Panc1 (cell line): ENCODE measurements around the gene GPX3. TPM values are rescaled to one million over a fixed set of nuclear protein-coding genes. Genes with fewer than 3 reads are reported as not detected.

Experiments used
- ATAC-seq: fragments of 200-7000 bp; cut with Tn5 transposase; 2 replicates; pipeline ENCODE4 v1.9.1; 2020; ENCODE audit warnings: mild to moderate bottlenecking, moderate library complexity
- BruUV-seq: library from RNA; stranded (reverse); fragments of 400-500 nt; replicated peaks from 2 replicates; lab custom pipeline; 2021; lab: Mats Ljungman, UMichigan
- CTCF ChIA-PET: fragments of 300-600 bp; sonication (Branson Sonifier 250); formaldehyde crosslinking; loops from one replicate; lab custom pipeline; 2022; ENCODE audit warnings: antibody characterized with exemption; lab: Charles Lee
- POLR2A ChIA-PET: fragments of 300-600 bp; sonication (Branson Sonifier 250); formaldehyde crosslinking; loops from one replicate; lab custom pipeline; 2022; ENCODE audit warnings: antibody characterized with exemption; lab: Charles Lee
- DNase-seq: peaks from one replicate; pipeline ENCODE4 v3.0.0-alpha.2; 2010; ENCODE audit warnings: low read depth, low spot score
- H3K27ac ChIP-seq: 2 replicates; pipeline ENCODE4 v1.5.1; 2011; ENCODE audit warnings: mild to moderate bottlenecking, low read length, inconsistent platforms
- H3K27me3 ChIP-seq: fragments of 200-500 bp; sonication (Bioruptor generic); 2 replicates; pipeline ENCODE4 v1.6.0; 2014; ENCODE audit warnings: low read length, inconsistent platforms; ENCODE audit not compliant: control insufficient read depth, insufficient read depth
- H3K36me3 ChIP-seq: fragments of 200-500 bp; sonication (Bioruptor generic); 2 replicates; pipeline ENCODE4 v1.5.1; 2014; ENCODE audit warnings: inconsistent platforms, mild to moderate bottlenecking, low read length, moderate library complexity; ENCODE audit not compliant: control insufficient read depth, insufficient read depth
- H3K4me1 ChIP-seq: 2 replicates; pipeline ENCODE4 v1.5.1; 2011; ENCODE audit warnings: inconsistent platforms, mild to moderate bottlenecking, low read length, moderate library complexity; ENCODE audit not compliant: control insufficient read depth, insufficient read depth
- H3K4me3 ChIP-seq, 2 experiments: 2 replicates each; pipeline ENCODE4 v1.5.1; 2011 to 2012; ENCODE audit warnings: low read depth in 2 of 2, low read length in 2 of 2, mild to moderate bottlenecking in 2 of 2, inconsistent platforms in 1 of 2, moderate library complexity in 1 of 2
- H3K9me3 ChIP-seq: fragments of 200-500 bp; sonication (Bioruptor generic); 2 replicates; pipeline ENCODE4 v1.5.1; 2014; ENCODE audit warnings: low read depth, mild to moderate bottlenecking, inconsistent platforms, low read length, moderate library complexity; ENCODE audit not compliant: control insufficient read depth, insufficient read depth
- POLR2AphosphoS5 ChIP-seq: IDR thresholded peaks from 2 replicates; pipeline ENCODE4 v1.6.1; 2012; ENCODE audit warnings: mild to moderate bottlenecking, low read depth, low read length, moderate library complexity
- SIN3A ChIP-seq: IDR thresholded peaks from 2 replicates; pipeline ENCODE4 v1.6.1; 2012; ENCODE audit warnings: low read depth, mild to moderate bottlenecking, low read length, moderate library complexity, borderline replicate concordance; ENCODE audit not compliant: insufficient read depth
- TCF7L2 ChIP-seq: IDR thresholded peaks from 2 replicates; pipeline ENCODE4 v1.6.1; 2011; ENCODE audit warnings: mild to moderate bottlenecking, low read depth, low read length, inconsistent platforms
- in situ Hi-C: cut with HindIII; loops from 2 replicates; pipeline ENCODE4 v1.10.0; 2016; ENCODE audit warnings: low sequenced_read_pairs, low pct_unique_long_range_greater_than_20kb
- intact Hi-C: fragments of 100-400 bp; cut with micrococcal nuclease; formaldehyde crosslinking; loops from one replicate; pipeline ENCODE4 v1.10.0; 2022; ENCODE audit not compliant: unreplicated experiment
- total RNA-seq: library from RNA; stranded (reverse); gene quantifications from one replicate; pipeline ENCODE4 v1.2.1, GENCODE V29; 2021; ENCODE audit not compliant: unreplicated experiment
- TF ChIP-seq, protein P1 (sequence below), 2 experiments: IDR thresholded peaks; 2 replicates each; pipeline ENCODE4 v1.6.1; 2011 to 2012; ENCODE audit warnings: low read depth in 2 of 2, control low read depth in 1 of 2, low read length in 1 of 2, mild to moderate bottlenecking in 1 of 2, moderate library complexity in 1 of 2; ENCODE audit not compliant: insufficient read depth in 1 of 2
- TF ChIP-seq, protein P2 (sequence below): fragments of 450-650 bp; IDR thresholded peaks from 2 replicates; pipeline ENCODE4 v1.5.1; 2017; ENCODE audit warnings: mild to moderate bottlenecking

GPX3 gene
- total RNA-seq, 1 experiment from 2014 or later, result 8.5 TPM

DNA sequence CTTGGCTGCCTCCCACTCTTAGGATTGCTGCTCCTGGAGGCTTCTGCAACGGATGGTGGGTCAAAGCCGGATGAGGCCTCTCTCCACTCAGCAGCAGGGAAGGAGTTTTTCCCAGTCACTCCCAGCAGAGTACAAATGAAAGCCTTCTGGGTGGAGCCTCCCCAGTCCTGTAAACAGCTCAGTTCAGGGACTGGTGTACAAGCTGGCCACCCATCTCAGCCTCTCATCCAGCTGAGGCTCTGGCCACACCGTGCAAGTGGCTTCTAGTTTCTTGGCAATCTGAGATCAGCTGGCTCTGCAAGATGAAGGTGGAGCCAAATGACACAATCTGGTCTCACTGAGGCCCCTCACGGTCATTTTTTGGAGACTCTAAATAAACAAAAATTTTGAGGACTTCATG lies 10.0 kb downstream of the GPX3 start:
- no peak overlapping the region for H3K27ac ChIP-seq
- H3K4me3 ChIP-seq, result no peak overlapping the region
- no peaks in the 10 kb centered on the region for H3K4me1 ChIP-seq
- no peaks in the 10 kb centered on the region; the same call in 1 of the 2 replicates for H3K36me3 ChIP-seq
- ATAC-seq, result no peak
- intact Hi-C loops, result no loop called here
- BruUV-seq, result no TSS peak
- H3K27me3 ChIP-seq, result no peaks in the 10 kb centered on the region
- ChIA-PET CTCF (no interaction called here), POLR2A (no interaction called here)
- H3K9me3 ChIP-seq, result no peaks in the 10 kb centered on the region
- no peak for DNase-seq
- in situ Hi-C loops, result no loop called here
- TF ChIP-seq POLR2AphosphoS5, result no peak
- no peak for TF ChIP-seq TCF7L2
- TF ChIP-seq, protein P1, sequence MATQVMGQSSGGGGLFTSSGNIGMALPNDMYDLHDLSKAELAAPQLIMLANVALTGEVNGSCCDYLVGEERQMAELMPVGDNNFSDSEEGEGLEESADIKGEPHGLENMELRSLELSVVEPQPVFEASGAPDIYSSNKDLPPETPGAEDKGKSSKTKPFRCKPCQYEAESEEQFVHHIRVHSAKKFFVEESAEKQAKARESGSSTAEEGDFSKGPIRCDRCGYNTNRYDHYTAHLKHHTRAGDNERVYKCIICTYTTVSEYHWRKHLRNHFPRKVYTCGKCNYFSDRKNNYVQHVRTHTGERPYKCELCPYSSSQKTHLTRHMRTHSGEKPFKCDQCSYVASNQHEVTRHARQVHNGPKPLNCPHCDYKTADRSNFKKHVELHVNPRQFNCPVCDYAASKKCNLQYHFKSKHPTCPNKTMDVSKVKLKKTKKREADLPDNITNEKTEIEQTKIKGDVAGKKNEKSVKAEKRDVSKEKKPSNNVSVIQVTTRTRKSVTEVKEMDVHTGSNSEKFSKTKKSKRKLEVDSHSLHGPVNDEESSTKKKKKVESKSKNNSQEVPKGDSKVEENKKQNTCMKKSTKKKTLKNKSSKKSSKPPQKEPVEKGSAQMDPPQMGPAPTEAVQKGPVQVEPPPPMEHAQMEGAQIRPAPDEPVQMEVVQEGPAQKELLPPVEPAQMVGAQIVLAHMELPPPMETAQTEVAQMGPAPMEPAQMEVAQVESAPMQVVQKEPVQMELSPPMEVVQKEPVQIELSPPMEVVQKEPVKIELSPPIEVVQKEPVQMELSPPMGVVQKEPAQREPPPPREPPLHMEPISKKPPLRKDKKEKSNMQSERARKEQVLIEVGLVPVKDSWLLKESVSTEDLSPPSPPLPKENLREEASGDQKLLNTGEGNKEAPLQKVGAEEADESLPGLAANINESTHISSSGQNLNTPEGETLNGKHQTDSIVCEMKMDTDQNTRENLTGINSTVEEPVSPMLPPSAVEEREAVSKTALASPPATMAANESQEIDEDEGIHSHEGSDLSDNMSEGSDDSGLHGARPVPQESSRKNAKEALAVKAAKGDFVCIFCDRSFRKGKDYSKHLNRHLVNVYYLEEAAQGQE (IDR thresholded peaks at IDR 0.05; ENCODE audit: insufficient read depth in 1 of 2, low read depth in 2 of 2, low read length in 1 of 2), result no peak
- no peak for TF ChIP-seq SIN3A
- TF ChIP-seq, protein P2, sequence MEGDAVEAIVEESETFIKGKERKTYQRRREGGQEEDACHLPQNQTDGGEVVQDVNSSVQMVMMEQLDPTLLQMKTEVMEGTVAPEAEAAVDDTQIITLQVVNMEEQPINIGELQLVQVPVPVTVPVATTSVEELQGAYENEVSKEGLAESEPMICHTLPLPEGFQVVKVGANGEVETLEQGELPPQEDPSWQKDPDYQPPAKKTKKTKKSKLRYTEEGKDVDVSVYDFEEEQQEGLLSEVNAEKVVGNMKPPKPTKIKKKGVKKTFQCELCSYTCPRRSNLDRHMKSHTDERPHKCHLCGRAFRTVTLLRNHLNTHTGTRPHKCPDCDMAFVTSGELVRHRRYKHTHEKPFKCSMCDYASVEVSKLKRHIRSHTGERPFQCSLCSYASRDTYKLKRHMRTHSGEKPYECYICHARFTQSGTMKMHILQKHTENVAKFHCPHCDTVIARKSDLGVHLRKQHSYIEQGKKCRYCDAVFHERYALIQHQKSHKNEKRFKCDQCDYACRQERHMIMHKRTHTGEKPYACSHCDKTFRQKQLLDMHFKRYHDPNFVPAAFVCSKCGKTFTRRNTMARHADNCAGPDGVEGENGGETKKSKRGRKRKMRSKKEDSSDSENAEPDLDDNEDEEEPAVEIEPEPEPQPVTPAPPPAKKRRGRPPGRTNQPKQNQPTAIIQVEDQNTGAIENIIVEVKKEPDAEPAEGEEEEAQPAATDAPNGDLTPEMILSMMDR, result no peak

DNA sequence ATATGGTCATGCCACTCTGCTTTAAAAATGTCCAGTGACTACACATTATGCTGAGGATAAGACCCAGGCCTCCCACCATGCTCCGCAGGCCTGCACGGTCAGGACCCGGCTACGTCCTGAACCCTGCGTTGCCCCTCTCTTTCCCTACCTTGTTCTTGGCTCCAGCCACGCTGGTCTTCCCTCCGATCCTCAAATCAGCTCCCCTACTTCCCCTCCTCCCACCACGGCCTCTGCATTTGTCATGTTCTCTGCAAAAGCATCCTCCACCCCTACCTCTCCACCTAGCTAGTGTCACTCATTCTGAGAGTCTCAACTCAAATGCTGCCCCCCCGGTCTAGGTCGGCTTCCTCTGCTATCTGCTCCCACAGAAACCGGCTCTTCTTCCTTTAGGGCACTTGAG lies 11.2 kb downstream of the GPX3 start:
- Histone ChIP-seq H3K4me3 (no peak overlapping the region), H3K9me3 (no peaks in the 10 kb centered on the region), H3K4me1 (no peaks in the 10 kb centered on the region), H3K27me3 (no peaks in the 10 kb centered on the region), H3K36me3 (no peaks in the 10 kb centered on the region; the same call in 1 of the 2 replicates), H3K27ac (no peak overlapping the region)
- no peak for TF ChIP-seq POLR2AphosphoS5
- TF ChIP-seq, protein P2, result no peak
- no peak for TF ChIP-seq SIN3A
- TF ChIP-seq, protein P1 (IDR thresholded peaks at IDR 0.05; ENCODE audit: insufficient read depth in 1 of 2, low read depth in 2 of 2, low read length in 1 of 2), result no peak
- TF ChIP-seq TCF7L2, result no peak
- BruUV-seq, result no TSS peak
- DNase-seq, result no peak
- ATAC-seq, result no peak
- ChIA-PET POLR2A (no interaction called here), CTCF (no interaction called here)
- in situ Hi-C loops (no loop called here), intact Hi-C loops (no loop called here)
